Measurements from ENCODE around the gene CCDC106. TPM values are rescaled to one million over a fixed set of nuclear protein-coding genes. Genes with fewer than 3 reads are reported as not detected.

The CCDC106 gene
- total RNA-seq, 1 experiment from 2014 or later, result 17.4 TPM

DNA sequence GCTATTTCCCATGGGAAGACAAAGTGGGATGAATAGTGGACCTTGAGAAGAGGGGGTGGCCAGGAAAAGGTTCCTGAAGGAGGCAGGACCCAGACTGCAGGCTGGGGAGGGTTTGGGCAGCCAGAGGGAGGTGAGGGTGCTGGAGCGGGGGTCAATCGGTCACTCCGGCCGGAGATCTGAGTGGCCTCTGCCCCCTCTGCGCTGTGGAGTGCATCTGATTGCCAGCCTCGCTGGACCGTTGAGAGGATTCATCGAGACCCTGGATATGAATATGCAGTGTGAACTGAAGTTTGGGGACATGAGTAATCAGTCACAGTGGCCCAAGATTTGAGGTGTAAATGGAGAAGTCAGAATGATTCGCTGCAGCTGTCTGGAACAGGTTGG, 12.7 kb upstream of the CCDC106 start:
- DNase-seq, result no peak
- intact Hi-C loops (cut with micrococcal nuclease; ENCODE audit: unreplicated experiment), result loop anchor here (2.0 to 10.0 kb wide), 2 partner anchors 55 to 251 kb away; partner anchors contain the start of genes RPL28, TMEM238 and ZNF579

DNA sequence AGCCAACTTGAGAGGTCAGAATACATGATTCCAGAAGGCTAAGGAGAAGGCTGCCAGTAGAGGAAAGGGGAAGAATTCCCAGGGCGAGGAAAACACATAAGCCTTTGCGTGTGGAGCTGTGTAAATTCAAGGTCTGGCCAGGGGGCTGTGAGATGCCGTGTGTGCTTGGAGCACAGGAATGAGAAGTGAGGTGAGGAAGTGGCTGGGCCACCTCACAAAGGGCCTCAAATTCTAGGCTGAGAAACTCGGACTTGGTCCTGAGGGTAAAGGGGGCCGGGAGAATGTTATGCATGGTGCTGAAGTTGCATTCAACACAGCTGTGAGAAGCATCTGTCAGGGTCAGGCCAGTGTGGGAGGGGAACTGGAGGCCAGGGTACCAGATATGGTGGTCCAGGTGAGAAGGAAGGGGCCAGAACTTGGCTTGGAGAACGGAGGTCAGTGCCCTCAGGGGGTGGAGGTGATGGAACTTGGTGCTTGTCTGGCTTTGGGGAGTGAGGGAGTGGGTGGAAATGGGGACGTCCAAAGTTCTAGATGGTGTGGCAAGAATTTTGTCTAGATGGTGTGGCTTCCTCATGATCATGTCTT, 12.1 kb upstream of the CCDC106 start:
- H3K27ac Mint-ChIP-seq (ENCODE audit: unreplicated experiment), result peak overlapping the region; percentile 97
- Histone ChIP-seq H3K4me1 (peaks cover 16% of the 10 kb centered on the region), H3K27me3 (replicated peaks; ENCODE audit: control insufficient read depth, insufficient read depth, low read length) (no peaks in the 10 kb centered on the region), H3K4me3 (ENCODE audit: low read depth, low read length) (peak overlapping the region; percentile 74), H3K9me3 (no peaks in the 10 kb centered on the region), H3K36me3 (ENCODE audit: control insufficient read depth, insufficient read depth, low read length) (0 out of 2 replicates have a peak, but pooled peaks cover 2% of the 10 kb centered on the region)
- DNase-seq, result no peak
- TF ChIP-seq, protein P1, sequence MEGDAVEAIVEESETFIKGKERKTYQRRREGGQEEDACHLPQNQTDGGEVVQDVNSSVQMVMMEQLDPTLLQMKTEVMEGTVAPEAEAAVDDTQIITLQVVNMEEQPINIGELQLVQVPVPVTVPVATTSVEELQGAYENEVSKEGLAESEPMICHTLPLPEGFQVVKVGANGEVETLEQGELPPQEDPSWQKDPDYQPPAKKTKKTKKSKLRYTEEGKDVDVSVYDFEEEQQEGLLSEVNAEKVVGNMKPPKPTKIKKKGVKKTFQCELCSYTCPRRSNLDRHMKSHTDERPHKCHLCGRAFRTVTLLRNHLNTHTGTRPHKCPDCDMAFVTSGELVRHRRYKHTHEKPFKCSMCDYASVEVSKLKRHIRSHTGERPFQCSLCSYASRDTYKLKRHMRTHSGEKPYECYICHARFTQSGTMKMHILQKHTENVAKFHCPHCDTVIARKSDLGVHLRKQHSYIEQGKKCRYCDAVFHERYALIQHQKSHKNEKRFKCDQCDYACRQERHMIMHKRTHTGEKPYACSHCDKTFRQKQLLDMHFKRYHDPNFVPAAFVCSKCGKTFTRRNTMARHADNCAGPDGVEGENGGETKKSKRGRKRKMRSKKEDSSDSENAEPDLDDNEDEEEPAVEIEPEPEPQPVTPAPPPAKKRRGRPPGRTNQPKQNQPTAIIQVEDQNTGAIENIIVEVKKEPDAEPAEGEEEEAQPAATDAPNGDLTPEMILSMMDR (IDR thresholded peaks at IDR 0.05; ENCODE audit: insufficient read depth in 1 of 2, low read depth in 1 of 2, low read length in 1 of 2, severe bottlenecking in 1 of 2, unreplicated experiment in 1 of 2), result no peak
- no TSS peak for BruUV-seq (replicated peaks)
- ChIA-PET CTCF (no interaction called here), POLR2A (interaction anchor here (0.5 kb wide), 1 partner anchor 1523 kb away, joined by 8 read pairs; no protein-coding TSS in a partner anchor)
- no peaks in the 10 kb centered on the region for H3K9me3 Mint-ChIP-seq (ENCODE audit: unreplicated experiment)
- H3K27me3 Mint-ChIP-seq (ENCODE audit: insufficient read depth, unreplicated experiment), result no peaks in the 10 kb centered on the region
- H3K4me3 Mint-ChIP-seq (ENCODE audit: unreplicated experiment), result peak overlapping the region; percentile 91
- peaks cover 69% of the 10 kb centered on the region for H3K36me3 Mint-ChIP-seq (ENCODE audit: insufficient read depth, unreplicated experiment)
- intact Hi-C loops (cut with micrococcal nuclease; ENCODE audit: unreplicated experiment), result loop anchor here (2.0 to 10.0 kb wide), 2 partner anchors 55 to 251 kb away; partner anchors contain the start of genes RPL28, TMEM238 and ZNF579
- peaks cover 36% of the 10 kb centered on the region for H3K4me1 Mint-ChIP-seq (ENCODE audit: low read depth, unreplicated experiment)

More for the DNA sequence above, 12.7 kb upstream of the CCDC106 start:
- peak overlapping the region; percentile 74 for H3K4me3 ChIP-seq (ENCODE audit: low read depth, low read length)
- ChIA-PET POLR2A (interaction anchor here (0.7 to 1.3 kb wide), 2 partner anchors 8 to 11 kb away, joined by 5 to 6 read pairs; partner anchors contain the start of genes ZNF581 and ZNF784), CTCF (interaction anchor here (0.8 to 0.9 kb wide), 4 partner anchors 19 to 132 kb away, joined by 3 to 4 read pairs (median 4); no protein-coding TSS in a partner anchor)
- H3K36me3 Mint-ChIP-seq (ENCODE audit: insufficient read depth, unreplicated experiment), result peaks cover 63% of the 10 kb centered on the region
- H3K27ac Mint-ChIP-seq (ENCODE audit: unreplicated experiment), result peak overlapping the region; percentile 97
- no peaks in the 10 kb centered on the region for H3K9me3 Mint-ChIP-seq (ENCODE audit: unreplicated experiment)
- H3K36me3 ChIP-seq (ENCODE audit: control insufficient read depth, insufficient read depth, low read length), result 0 out of 2 replicates have a peak, but pooled peaks cover 2% of the 10 kb centered on the region
- no TSS peak for BruUV-seq (replicated peaks)
- no peaks in the 10 kb centered on the region for H3K9me3 ChIP-seq
- TF ChIP-seq, protein P1 (IDR thresholded peaks at IDR 0.05; ENCODE audit: insufficient read depth in 1 of 2, low read depth in 1 of 2, low read length in 1 of 2, severe bottlenecking in 1 of 2, unreplicated experiment in 1 of 2), result no peak
- peaks cover 36% of the 10 kb centered on the region for H3K4me1 Mint-ChIP-seq (ENCODE audit: low read depth, unreplicated experiment)
- H3K4me3 Mint-ChIP-seq (ENCODE audit: unreplicated experiment), result peak overlapping the region; percentile 91
- no peaks in the 10 kb centered on the region for H3K27me3 Mint-ChIP-seq (ENCODE audit: insufficient read depth, unreplicated experiment)
- H3K4me1 ChIP-seq, result peaks cover 16% of the 10 kb centered on the region
- H3K27me3 ChIP-seq (replicated peaks; ENCODE audit: control insufficient read depth, insufficient read depth, low read length), result no peaks in the 10 kb centered on the region

DNA sequence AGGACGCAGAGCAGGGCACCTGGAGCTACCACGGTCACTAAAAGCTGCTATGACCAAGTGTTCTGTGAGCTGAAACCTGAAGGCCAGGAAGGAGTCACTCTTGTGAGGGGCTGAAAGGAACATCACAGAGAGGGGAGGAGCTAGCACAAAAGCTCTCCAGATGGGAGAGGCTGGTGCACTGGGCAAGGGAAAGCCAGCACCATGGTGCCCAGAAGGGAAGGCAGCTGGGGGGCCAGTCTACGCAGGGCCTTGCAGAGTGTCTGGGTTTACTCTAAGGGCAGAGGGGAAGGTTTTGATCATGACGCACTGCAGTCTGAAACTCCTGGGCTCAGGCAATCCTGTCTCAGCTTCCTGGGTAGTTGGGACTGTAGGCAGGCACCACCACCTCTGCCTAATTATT, 11.3 kb upstream of the CCDC106 start:
- no peaks in the 10 kb centered on the region for H3K27me3 Mint-ChIP-seq (ENCODE audit: insufficient read depth, unreplicated experiment)
- intact Hi-C loops (cut with micrococcal nuclease; ENCODE audit: unreplicated experiment), result loop anchor here (10.0 kb wide), 1 partner anchor 252 kb away; the partner anchor contains the start of genes RPL28 and TMEM238
- H3K4me1 ChIP-seq, result peaks cover 16% of the 10 kb centered on the region
- no peaks in the 10 kb centered on the region for H3K27me3 ChIP-seq (replicated peaks; ENCODE audit: control insufficient read depth, insufficient read depth, low read length)
- no peak for DNase-seq
- peaks cover 73% of the 10 kb centered on the region for H3K36me3 Mint-ChIP-seq (ENCODE audit: insufficient read depth, unreplicated experiment)
- no peak overlapping the region for H3K27ac Mint-ChIP-seq (ENCODE audit: unreplicated experiment)
- 0 out of 2 replicates have a peak, but pooled peaks cover 2% of the 10 kb centered on the region for H3K36me3 ChIP-seq (ENCODE audit: control insufficient read depth, insufficient read depth, low read length)
- H3K4me3 Mint-ChIP-seq (ENCODE audit: unreplicated experiment), result peak overlapping the region; percentile 91
- TF ChIP-seq, protein P1 (IDR thresholded peaks at IDR 0.05; ENCODE audit: insufficient read depth in 1 of 2, low read depth in 1 of 2, low read length in 1 of 2, severe bottlenecking in 1 of 2, unreplicated experiment in 1 of 2), result no peak
- POLR2A ChIA-PET, result interaction anchor here (0.7 kb wide), 1 partner anchor 1226 kb away, joined by 3 read pairs; no protein-coding TSS in a partner anchor
- no peaks in the 10 kb centered on the region for H3K9me3 ChIP-seq
- BruUV-seq (replicated peaks), result no TSS peak
- H3K4me3 ChIP-seq (ENCODE audit: low read depth, low read length), result no peak overlapping the region
- CTCF ChIA-PET, result interaction anchor here (0.6 kb wide), 1 partner anchor 212 kb away, joined by 3 read pairs; no protein-coding TSS in a partner anchor
- H3K4me1 Mint-ChIP-seq (ENCODE audit: low read depth, unreplicated experiment), result peaks cover 42% of the 10 kb centered on the region
- no peaks in the 10 kb centered on the region for H3K9me3 Mint-ChIP-seq (ENCODE audit: unreplicated experiment)
